Activated CD8-positive, alpha-beta T cell treated with anti-CD3 and anti-CD28 coated beads for 36 hours (primary cell): Measurements from ENCODE around the gene ID4. TPM values are rescaled to one million over a fixed set of nuclear protein-coding genes. Genes with fewer than 3 reads are reported as not detected.

Experiments
- ATAC-seq: fragments of 200-7000 bp; cut with Tn5 transposase; one replicate; pipeline ENCODE4 v1.10.0; 2021; ENCODE audit warnings: mild to moderate bottlenecking, moderate library complexity
- CTCF ChIA-PET: fragments of 350-600 bp; sonication (Branson Sonifier 250); formaldehyde crosslinking; loops from one replicate; lab custom pipeline; 2021; ENCODE audit warnings: antibody characterized with exemption; lab: Charles Lee
- POLR2A ChIA-PET: fragments of 350-600 bp; sonication (Branson Sonifier 250); formaldehyde crosslinking; loops from one replicate; lab custom pipeline; 2021; ENCODE audit warnings: antibody characterized with exemption; lab: Charles Lee
- DNase-seq: peaks from one replicate; pipeline ENCODE4 v3.0.0-alpha.2; 2020
- H3K27ac Mint-ChIP-seq: one replicate; pipeline ENCODE4 v1.8.0; 2021; ENCODE audit warnings: mild to moderate bottlenecking, mixed read lengths
- H3K27me3 Mint-ChIP-seq: one replicate; pipeline ENCODE4 v1.8.0; 2021; ENCODE audit warnings: mixed read lengths
- H3K36me3 Mint-ChIP-seq: one replicate; pipeline ENCODE4 v1.8.0; 2021; ENCODE audit warnings: low read depth, mixed read lengths
- H3K4me1 Mint-ChIP-seq: one replicate; pipeline ENCODE4 v1.8.0; 2021; ENCODE audit warnings: low read depth, mixed read lengths
- H3K4me3 Mint-ChIP-seq: one replicate; pipeline ENCODE4 v1.8.0; 2021; ENCODE audit warnings: mild to moderate bottlenecking, moderate library complexity, mixed read lengths
- H3K9me3 Mint-ChIP-seq: one replicate; pipeline ENCODE4 v1.8.0; 2021; ENCODE audit warnings: mixed read lengths
- CTCF ChIP-seq: fragments of 200-600 bp; IDR thresholded peaks from one replicate; pipeline ENCODE4 v1.8.0; 2022; ENCODE audit warnings: antibody characterized with exemption, mild to moderate bottlenecking
- intact Hi-C: fragments of 100-400 bp; cut with micrococcal nuclease; formaldehyde crosslinking; loops from one replicate; pipeline ENCODE4 v1.10.0; 2022
- total RNA-seq, 2 experiments: library from RNA; stranded (reverse); gene quantifications; one replicate each; pipeline ENCODE4 v1.2.3, GENCODE V29; 2021

ID4 gene
- not detected for total RNA-seq

- Mint-ChIP-seq H3K4me1 (peaks cover 4% of the 10 kb centered on the region), H3K27ac (no peak within 1 kb of the TSS), H3K27me3 (peaks cover 44% of the 10 kb centered on the region), H3K36me3 (peaks cover 3% of the 10 kb centered on the region), H3K4me3 (no peak within 1 kb of the TSS), H3K9me3 (peaks cover 2% of the 10 kb centered on the region)
- no peak for TF ChIP-seq CTCF
- ChIA-PET CTCF (interaction anchor here (1.3 kb wide), 1 partner anchor 11 kb away, joined by 3 read pairs; no protein-coding TSS in a partner anchor), POLR2A (no interaction called here)
- intact Hi-C loops: no loop called here
- ATAC-seq (no peak), DNase-seq (no peak)
These were observed at the start of gene ID4 for GRCh38 chr6:19836799-19837510. Gene ID4, plus strand, starts transcription at chr6:19837370. Its CDS starts 385 bp downstream, at chr6:19837755.

- no peak overlapping the region for H3K27ac Mint-ChIP-seq
- H3K27me3 Mint-ChIP-seq: no peaks in the 10 kb centered on the region
- ChIA-PET CTCF (no interaction called here), POLR2A (no interaction called here)
- DNase-seq (no peak), ATAC-seq (no peak)
- intact Hi-C loops: no loop called here
- no peak overlapping the region for H3K4me3 Mint-ChIP-seq
- H3K36me3 Mint-ChIP-seq: no peaks in the 10 kb centered on the region
- no peaks in the 10 kb centered on the region for H3K9me3 Mint-ChIP-seq
- no peak for TF ChIP-seq CTCF
- H3K4me1 Mint-ChIP-seq: no peaks in the 10 kb centered on the region
These were observed 48.5 kb upstream of the ID4 start for GRCh38 chr6:19788686-19789085.

GRCh38 chr6:19789100-19789803 is 47.9 kb upstream of the ID4 start:
- DNase-seq: no peak
- ChIA-PET CTCF (no interaction called here), POLR2A (no interaction called here)
- TF ChIP-seq CTCF: no peak
- Mint-ChIP-seq H3K36me3 (no peaks in the 10 kb centered on the region), H3K27me3 (no peaks in the 10 kb centered on the region), H3K4me1 (no peaks in the 10 kb centered on the region), H3K4me3 (no peak overlapping the region), H3K27ac (no peak overlapping the region), H3K9me3 (no peaks in the 10 kb centered on the region)
- no peak for ATAC-seq
- intact Hi-C loops: no loop called here

- Mint-ChIP-seq H3K4me3 (no peak overlapping the region), H3K9me3 (peaks cover 4% of the 10 kb centered on the region), H3K27ac (no peak overlapping the region), H3K36me3 (no peaks in the 10 kb centered on the region), H3K4me1 (no peaks in the 10 kb centered on the region), H3K27me3 (peaks cover 3% of the 10 kb centered on the region)
- TF ChIP-seq CTCF: no peak
- POLR2A ChIA-PET: no interaction called here
- ATAC-seq (no peak), DNase-seq (no peak)
- intact Hi-C loops: no loop called here
- CTCF ChIA-PET: no interaction called here
These were observed 45.9 kb upstream of the ID4 start for GRCh38 chr6:19791267-19791666.

GRCh38 chr6:19795211-19795610 is 42.0 kb upstream of the ID4 start:
- peaks cover 12% of the 10 kb centered on the region for H3K9me3 Mint-ChIP-seq

More at GRCh38 chr6:19795211-19795610, 42.0 kb upstream of the ID4 start:
- ChIA-PET POLR2A (no interaction called here), CTCF (no interaction called here)
- no peaks in the 10 kb centered on the region for H3K36me3 Mint-ChIP-seq
- ATAC-seq: no peak
- DNase-seq: no peak
- no peak for TF ChIP-seq CTCF
- no peak overlapping the region for H3K27ac Mint-ChIP-seq
- H3K4me3 Mint-ChIP-seq: no peak overlapping the region
- intact Hi-C loops: no loop called here
- H3K27me3 Mint-ChIP-seq: peaks cover 5% of the 10 kb centered on the region
- H3K4me1 Mint-ChIP-seq: no peaks in the 10 kb centered on the region
